Measurements from ENCODE around the gene IL31RA.

Gene IL31RA

DNA sequence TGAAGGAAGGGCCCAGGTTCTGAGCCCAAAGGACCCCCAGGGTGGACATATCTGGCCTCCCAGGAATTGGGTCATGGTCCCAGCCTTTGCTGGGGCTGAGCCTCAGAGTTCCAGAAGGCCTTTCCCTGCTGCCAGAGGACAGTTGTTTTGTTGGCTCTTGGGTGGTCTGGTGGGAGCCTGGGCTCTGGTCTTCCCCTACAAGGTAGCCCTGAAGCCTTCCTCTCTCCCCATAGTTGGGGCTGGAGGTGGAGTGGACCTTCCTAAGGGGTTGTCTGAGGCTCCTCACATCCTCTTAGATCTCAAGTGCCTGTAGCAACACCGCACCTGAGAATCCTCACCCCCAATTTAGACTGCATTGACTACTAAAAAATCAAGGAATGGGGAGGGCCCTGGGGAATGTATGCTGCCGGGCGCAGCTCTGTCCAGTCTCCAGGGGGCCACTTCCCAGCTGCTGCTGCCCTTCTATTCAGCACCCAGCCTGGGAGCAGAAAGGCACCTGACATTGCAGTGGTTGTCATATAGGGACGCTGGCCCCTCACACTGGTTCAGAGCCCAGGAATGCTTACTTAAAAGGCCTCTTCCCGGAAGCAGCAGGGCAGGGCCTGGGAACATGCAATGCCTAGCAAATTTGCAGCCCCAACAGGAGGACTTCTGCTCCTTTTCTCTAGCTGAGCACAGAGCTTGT, 66.4 kb downstream of the IL31RA start (continued):
- TF ChIP-seq ISL1 (CRISPR knock-in tag; IDR thresholded peaks at IDR 0.05): no peak
- TF ChIP-seq, protein P1, sequence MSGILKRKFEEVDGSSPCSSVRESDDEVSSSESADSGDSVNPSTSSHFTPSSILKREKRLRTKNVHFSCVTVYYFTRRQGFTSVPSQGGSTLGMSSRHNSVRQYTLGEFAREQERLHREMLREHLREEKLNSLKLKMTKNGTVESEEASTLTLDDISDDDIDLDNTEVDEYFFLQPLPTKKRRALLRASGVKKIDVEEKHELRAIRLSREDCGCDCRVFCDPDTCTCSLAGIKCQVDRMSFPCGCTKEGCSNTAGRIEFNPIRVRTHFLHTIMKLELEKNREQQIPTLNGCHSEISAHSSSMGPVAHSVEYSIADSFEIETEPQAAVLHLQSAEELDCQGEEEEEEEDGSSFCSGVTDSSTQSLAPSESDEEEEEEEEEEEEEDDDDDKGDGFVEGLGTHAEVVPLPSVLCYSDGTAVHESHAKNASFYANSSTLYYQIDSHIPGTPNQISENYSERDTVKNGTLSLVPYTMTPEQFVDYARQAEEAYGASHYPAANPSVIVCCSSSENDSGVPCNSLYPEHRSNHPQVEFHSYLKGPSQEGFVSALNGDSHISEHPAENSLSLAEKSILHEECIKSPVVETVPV (CRISPR knock-in tag; IDR thresholded peaks at IDR 0.05): no peak
- no peak for TF ChIP-seq ZFP30 (CRISPR knock-in tag; IDR thresholded peaks at IDR 0.05)
- no peak for TF ChIP-seq ARNTL (CRISPR knock-in tag; IDR thresholded peaks at IDR 0.05; ENCODE audit: borderline replicate concordance, low read depth)
- no peak for TF ChIP-seq ESRRG (CRISPR knock-in tag; IDR thresholded peaks at IDR 0.05)

DNA sequence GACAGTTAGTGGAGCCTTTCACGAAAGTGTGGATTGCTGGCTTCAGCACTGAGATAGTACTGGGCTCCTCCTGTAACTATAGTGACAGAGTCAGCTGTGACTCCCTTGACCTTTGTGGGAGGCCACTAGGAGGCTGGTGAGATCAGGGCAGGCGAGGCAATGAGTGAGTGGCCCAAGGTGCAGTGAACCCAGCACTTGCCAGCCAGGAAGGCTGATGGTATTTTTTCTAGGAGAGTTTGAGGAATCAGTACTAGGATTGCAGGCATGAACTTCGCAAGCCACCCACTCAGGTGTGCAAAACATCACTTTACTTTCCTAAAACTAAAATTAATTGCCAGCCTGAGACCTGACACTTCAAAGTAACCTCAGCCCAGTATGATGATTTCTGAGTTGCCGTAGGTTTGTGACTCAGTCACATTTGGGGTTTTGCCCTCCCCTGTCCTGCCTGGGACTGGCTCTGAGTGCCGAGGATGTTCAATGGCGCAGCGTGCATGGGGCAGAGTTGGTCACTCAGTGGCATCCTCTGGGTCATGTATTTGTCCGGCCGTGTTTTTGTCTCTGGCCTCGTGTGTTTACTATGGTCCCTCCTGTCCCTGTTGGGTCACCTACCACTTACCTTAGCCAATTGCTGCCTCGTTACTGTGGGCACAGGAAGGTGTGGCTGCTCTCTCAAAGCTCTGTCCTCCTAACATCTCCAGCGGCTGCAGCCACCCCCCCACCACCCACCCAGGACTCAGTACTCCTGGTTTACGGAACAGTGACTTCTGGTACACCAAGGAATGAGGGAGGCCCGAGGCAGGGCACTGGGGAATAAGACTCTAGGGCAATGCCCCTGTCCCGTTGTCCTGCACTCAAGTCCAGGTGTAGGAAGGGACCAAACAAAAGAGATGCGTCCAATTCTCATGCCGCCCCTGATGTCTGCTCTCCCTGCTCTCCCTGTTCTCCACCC, 67.2 kb downstream of the IL31RA start:
- ATAC-seq: no peak; the same call in 2 of the 3 replicates
- TF ChIP-seq SNAI2 (CRISPR knock-in tag; IDR thresholded peaks at IDR 0.05) (no peak), ESRRG (CRISPR knock-in tag; IDR thresholded peaks at IDR 0.05) (no peak), ZFP30 (CRISPR knock-in tag; IDR thresholded peaks at IDR 0.05) (no peak), PPARA (CRISPR knock-in tag; IDR thresholded peaks at IDR 0.05; ENCODE audit: borderline replicate concordance) (no peak), CSDC2 (CRISPR knock-in tag; IDR thresholded peaks at IDR 0.05) (no peak), ZNF8 (CRISPR knock-in tag; IDR thresholded peaks at IDR 0.05) (no peak)
- TF ChIP-seq, protein P2, sequence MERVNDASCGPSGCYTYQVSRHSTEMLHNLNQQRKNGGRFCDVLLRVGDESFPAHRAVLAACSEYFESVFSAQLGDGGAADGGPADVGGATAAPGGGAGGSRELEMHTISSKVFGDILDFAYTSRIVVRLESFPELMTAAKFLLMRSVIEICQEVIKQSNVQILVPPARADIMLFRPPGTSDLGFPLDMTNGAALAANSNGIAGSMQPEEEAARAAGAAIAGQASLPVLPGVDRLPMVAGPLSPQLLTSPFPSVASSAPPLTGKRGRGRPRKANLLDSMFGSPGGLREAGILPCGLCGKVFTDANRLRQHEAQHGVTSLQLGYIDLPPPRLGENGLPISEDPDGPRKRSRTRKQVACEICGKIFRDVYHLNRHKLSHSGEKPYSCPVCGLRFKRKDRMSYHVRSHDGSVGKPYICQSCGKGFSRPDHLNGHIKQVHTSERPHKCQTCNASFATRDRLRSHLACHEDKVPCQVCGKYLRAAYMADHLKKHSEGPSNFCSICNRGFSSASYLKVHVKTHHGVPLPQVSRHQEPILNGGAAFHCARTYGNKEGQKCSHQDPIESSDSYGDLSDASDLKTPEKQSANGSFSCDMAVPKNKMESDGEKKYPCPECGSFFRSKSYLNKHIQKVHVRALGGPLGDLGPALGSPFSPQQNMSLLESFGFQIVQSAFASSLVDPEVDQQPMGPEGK (CRISPR knock-in tag; IDR thresholded peaks at IDR 0.05; ENCODE audit: borderline replicate concordance): no peak

DNA sequence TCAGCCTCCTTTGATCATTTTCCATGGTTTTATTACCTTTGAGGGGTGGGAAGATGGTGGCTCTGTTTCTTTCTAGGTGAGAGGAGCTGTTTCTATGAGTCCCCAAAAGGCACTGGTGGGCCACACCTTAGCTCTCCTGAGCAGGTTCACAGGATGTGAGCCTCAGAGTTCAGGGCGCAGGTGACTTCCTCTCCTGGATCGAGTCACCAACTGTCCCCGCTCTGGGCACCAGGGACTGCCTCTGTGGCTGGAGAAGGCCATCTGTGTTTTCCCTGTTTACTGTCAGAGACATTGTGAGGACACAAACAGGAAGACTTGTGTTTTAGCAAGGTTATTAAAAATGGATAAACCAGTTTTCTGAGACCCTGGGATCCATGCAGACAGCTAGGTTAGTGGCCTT, 68.5 kb downstream of the IL31RA start:
- TF ChIP-seq ISL1 (CRISPR knock-in tag; IDR thresholded peaks at IDR 0.05): no peak
- ATAC-seq: no peak

DNA sequence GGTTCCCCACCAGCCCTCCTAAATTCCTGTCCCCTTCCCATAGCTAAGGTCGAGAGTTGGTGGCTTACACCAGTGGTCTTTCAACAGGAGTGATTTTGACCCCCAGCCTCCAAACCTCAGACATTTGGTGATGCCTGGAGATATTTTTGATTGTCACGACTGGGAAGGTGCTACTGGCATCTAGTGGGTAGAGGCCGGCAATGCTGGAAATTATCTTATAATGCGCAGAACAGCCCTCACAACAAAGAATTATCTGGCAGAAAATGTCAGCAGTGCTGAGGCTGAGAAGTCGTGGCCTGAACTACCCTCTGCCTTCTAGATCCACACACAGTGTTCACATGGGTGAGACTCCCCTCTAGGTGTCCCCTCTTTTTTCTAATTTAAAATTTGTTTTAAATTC, 69.6 kb downstream of the IL31RA start:
- TF ChIP-seq, protein P2 (CRISPR knock-in tag; IDR thresholded peaks at IDR 0.05; ENCODE audit: borderline replicate concordance): no peak
- TF ChIP-seq ZNF565 (CRISPR knock-in tag; conservative IDR thresholded peaks at IDR 0.05; ENCODE audit: low read depth) (no peak), BACH2 (CRISPR knock-in tag; IDR thresholded peaks at IDR 0.05; ENCODE audit: borderline replicate concordance) (no peak), SNAI2 (CRISPR knock-in tag; IDR thresholded peaks at IDR 0.05) (no peak), GLIS3 (CRISPR knock-in tag; IDR thresholded peaks at IDR 0.05) (no peak), ZFP3 (CRISPR knock-in tag; IDR thresholded peaks at IDR 0.05) (no peak), TOX (CRISPR knock-in tag; IDR thresholded peaks at IDR 0.05; ENCODE audit: borderline replicate concordance) (no peak)
- peak; percentile 71 for ATAC-seq

DNA sequence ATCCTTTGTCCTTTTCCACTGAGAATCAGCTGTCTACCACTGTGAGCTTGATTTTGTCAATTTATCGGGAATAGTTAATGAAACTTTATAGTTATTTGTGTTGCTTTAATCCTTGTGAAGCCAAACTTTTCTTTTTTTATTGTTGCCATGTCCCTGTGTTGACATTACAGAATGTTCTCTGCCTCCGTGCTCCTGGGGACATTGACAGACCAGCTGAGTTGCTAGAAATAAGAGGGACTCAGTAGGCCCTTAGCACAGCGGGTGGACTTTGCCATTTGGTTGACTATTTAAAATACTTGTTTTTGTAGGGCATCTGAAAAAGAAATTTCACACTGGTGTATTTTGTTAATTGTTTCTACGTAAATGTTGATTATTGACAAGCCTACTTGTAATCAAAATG, 70.5 kb downstream of the IL31RA start:
- no peak for ATAC-seq
- TF ChIP-seq PPARA (CRISPR knock-in tag; IDR thresholded peaks at IDR 0.05; ENCODE audit: borderline replicate concordance) (no peak), GLIS3 (CRISPR knock-in tag; IDR thresholded peaks at IDR 0.05) (no peak), TOX (CRISPR knock-in tag; IDR thresholded peaks at IDR 0.05; ENCODE audit: borderline replicate concordance) (no peak), ZFP30 (CRISPR knock-in tag; IDR thresholded peaks at IDR 0.05) (no peak), TCF4 (CRISPR knock-in tag; IDR thresholded peaks at IDR 0.05; ENCODE audit: borderline replicate concordance) (no peak), ESRRG (CRISPR knock-in tag; IDR thresholded peaks at IDR 0.05) (no peak), ZNF565 (CRISPR knock-in tag; conservative IDR thresholded peaks at IDR 0.05; ENCODE audit: low read depth) (no peak), OSR1 (CRISPR knock-in tag; IDR thresholded peaks at IDR 0.05) (no peak), CSDC2 (CRISPR knock-in tag; IDR thresholded peaks at IDR 0.05) (no peak), ZC3H10 (CRISPR knock-in tag; IDR thresholded peaks at IDR 0.05) (no peak), ZNF70 (CRISPR knock-in tag; IDR thresholded peaks at IDR 0.05) (no peak), SNAI2 (CRISPR knock-in tag; IDR thresholded peaks at IDR 0.05) (no peak), ISL1 (CRISPR knock-in tag; IDR thresholded peaks at IDR 0.05) (no peak)
- TF ChIP-seq, protein P3, sequence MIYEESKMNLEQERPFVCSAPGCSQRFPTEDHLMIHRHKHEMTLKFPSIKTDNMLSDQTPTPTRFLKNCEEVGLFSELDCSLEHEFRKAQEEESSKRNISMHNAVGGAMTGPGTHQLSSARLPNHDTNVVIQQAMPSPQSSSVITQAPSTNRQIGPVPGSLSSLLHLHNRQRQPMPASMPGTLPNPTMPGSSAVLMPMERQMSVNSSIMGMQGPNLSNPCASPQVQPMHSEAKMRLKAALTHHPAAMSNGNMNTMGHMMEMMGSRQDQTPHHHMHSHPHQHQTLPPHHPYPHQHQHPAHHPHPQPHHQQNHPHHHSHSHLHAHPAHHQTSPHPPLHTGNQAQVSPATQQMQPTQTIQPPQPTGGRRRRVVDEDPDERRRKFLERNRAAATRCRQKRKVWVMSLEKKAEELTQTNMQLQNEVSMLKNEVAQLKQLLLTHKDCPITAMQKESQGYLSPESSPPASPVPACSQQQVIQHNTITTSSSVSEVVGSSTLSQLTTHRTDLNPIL (CRISPR knock-in tag; IDR thresholded peaks at IDR 0.05; ENCODE audit: low read depth): no peak
- TF ChIP-seq, protein P4, sequence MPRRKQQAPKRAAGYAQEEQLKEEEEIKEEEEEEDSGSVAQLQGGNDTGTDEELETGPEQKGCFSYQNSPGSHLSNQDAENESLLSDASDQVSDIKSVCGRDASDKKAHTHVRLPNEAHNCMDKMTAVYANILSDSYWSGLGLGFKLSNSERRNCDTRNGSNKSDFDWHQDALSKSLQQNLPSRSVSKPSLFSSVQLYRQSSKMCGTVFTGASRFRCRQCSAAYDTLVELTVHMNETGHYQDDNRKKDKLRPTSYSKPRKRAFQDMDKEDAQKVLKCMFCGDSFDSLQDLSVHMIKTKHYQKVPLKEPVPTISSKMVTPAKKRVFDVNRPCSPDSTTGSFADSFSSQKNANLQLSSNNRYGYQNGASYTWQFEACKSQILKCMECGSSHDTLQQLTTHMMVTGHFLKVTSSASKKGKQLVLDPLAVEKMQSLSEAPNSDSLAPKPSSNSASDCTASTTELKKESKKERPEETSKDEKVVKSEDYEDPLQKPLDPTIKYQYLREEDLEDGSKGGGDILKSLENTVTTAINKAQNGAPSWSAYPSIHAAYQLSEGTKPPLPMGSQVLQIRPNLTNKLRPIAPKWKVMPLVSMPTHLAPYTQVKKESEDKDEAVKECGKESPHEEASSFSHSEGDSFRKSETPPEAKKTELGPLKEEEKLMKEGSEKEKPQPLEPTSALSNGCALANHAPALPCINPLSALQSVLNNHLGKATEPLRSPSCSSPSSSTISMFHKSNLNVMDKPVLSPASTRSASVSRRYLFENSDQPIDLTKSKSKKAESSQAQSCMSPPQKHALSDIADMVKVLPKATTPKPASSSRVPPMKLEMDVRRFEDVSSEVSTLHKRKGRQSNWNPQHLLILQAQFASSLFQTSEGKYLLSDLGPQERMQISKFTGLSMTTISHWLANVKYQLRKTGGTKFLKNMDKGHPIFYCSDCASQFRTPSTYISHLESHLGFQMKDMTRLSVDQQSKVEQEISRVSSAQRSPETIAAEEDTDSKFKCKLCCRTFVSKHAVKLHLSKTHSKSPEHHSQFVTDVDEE (CRISPR knock-in tag; IDR thresholded peaks at IDR 0.05): no peak
